Trophoblast cell (in vitro differentiated cells and primary cell): ENCODE data around the gene HS6ST3.

Experiments
- DNase-seq, 2 donors: peaks; one replicate each; pipeline ENCODE4 v3.0.0-alpha.2; 2016
- H2AFZ ChIP-seq: 2 replicates; pipeline ENCODE4 v1.6.1; 2013; ENCODE audit warnings: low read length, moderate library complexity, mild to moderate bottlenecking; ENCODE audit not compliant: insufficient read depth, poor library complexity
- H2AK5ac ChIP-seq: 2 replicates; pipeline ENCODE4 v1.6.1; 2013; ENCODE audit warnings: mild to moderate bottlenecking, low read length
- H2BK120ac ChIP-seq: 2 replicates; pipeline ENCODE4 v1.6.1; 2013; ENCODE audit warnings: low read length, mild to moderate bottlenecking, moderate library complexity; ENCODE audit not compliant: insufficient read depth, poor library complexity
- H2BK12ac ChIP-seq: 2 replicates; pipeline ENCODE4 v1.6.1; 2013; ENCODE audit warnings: mild to moderate bottlenecking, low read length, moderate library complexity
- H2BK5ac ChIP-seq: 2 replicates; pipeline ENCODE4 v1.6.1; 2013; ENCODE audit warnings: low read length, low read depth, moderate library complexity, mild to moderate bottlenecking; ENCODE audit not compliant: poor library complexity
- H3K14ac ChIP-seq: 2 replicates; pipeline ENCODE4 v1.6.1; 2013; ENCODE audit warnings: mild to moderate bottlenecking, low read length
- H3K18ac ChIP-seq: 2 replicates; pipeline ENCODE4 v1.6.1; 2013; ENCODE audit warnings: mild to moderate bottlenecking, low read length
- H3K23ac ChIP-seq: 2 replicates; pipeline ENCODE4 v1.6.1; 2013; ENCODE audit warnings: low read length
- H3K27ac ChIP-seq: 2 replicates; pipeline ENCODE4 v1.5.1; 2013; ENCODE audit warnings: low read depth, mild to moderate bottlenecking, inconsistent platforms, low read length, moderate library complexity
- H3K27me3 ChIP-seq: 2 replicates; pipeline ENCODE4 v1.6.1; 2013; ENCODE audit warnings: inconsistent platforms, mild to moderate bottlenecking, low read length, moderate library complexity; ENCODE audit not compliant: insufficient read depth
- H3K36me3 ChIP-seq, 2 experiments: 1 replicate in 1 of 2; 2 replicates in 1 of 2; pipeline ENCODE4 v1.6.1; 2013; ENCODE audit warnings: low read length in 2 of 2, mild to moderate bottlenecking in 2 of 2, moderate library complexity in 1 of 2; ENCODE audit not compliant: insufficient read depth in 2 of 2, control insufficient read depth in 1 of 2
- H3K4ac ChIP-seq: 2 replicates; pipeline ENCODE4 v1.6.1; 2013; ENCODE audit warnings: low read depth, mild to moderate bottlenecking, low read length, moderate library complexity
- H3K4me1 ChIP-seq, 2 experiments: 1 replicate in 1 of 2; 2 replicates in 1 of 2; pipeline ENCODE4 v1.6.1; 2013; ENCODE audit warnings: low read length in 2 of 2, mild to moderate bottlenecking in 2 of 2, moderate library complexity in 1 of 2; ENCODE audit not compliant: insufficient read depth in 2 of 2, control insufficient read depth in 1 of 2
- H3K4me2 ChIP-seq: 2 replicates; pipeline ENCODE4 v1.6.1; 2013; ENCODE audit warnings: inconsistent platforms, mild to moderate bottlenecking, low read length, moderate library complexity
- H3K4me3 ChIP-seq: 2 replicates; pipeline ENCODE4 v1.5.1; 2013; ENCODE audit warnings: mild to moderate bottlenecking, low read depth, low read length, inconsistent platforms
- H3K79me1 ChIP-seq: one replicate; pipeline ENCODE4 v1.6.1; 2013; ENCODE audit warnings: low read length
- H3K79me2 ChIP-seq: 2 replicates; pipeline ENCODE4 v1.6.1; 2013; ENCODE audit warnings: low read length, mild to moderate bottlenecking; ENCODE audit not compliant: control insufficient read depth, insufficient read depth, poor library complexity
- H3K9ac ChIP-seq: 2 replicates; pipeline ENCODE4 v1.6.1; 2013; ENCODE audit warnings: mild to moderate bottlenecking, low read length
- H3K9me3 ChIP-seq: 2 replicates; pipeline ENCODE4 v1.6.1; 2013; ENCODE audit warnings: low read depth, mild to moderate bottlenecking, control low read depth, inconsistent platforms, low read length; ENCODE audit not compliant: insufficient read depth
- H4K12ac ChIP-seq: 2 replicates; pipeline ENCODE4 v1.6.1; 2013; ENCODE audit warnings: low read depth, mild to moderate bottlenecking, low read length, moderate library complexity
- H4K8ac ChIP-seq: 2 replicates; pipeline ENCODE4 v1.6.1; 2013; ENCODE audit warnings: low read depth, mild to moderate bottlenecking, low read length, moderate library complexity
- H4K91ac ChIP-seq: one replicate; pipeline ENCODE4 v1.6.1; 2013; ENCODE audit warnings: low read depth, mild to moderate bottlenecking, low read length, moderate library complexity
- WGBS: extraction: QIAGEN DNeasy Blood & Tissue Kit; methylation state at CpG from one replicate; pipeline ENCODE4 v1.1.7; 2013; ENCODE audit warnings: missing lambda C conversion rate; ENCODE audit not compliant: insufficient read length, insufficient coverage; ENCODE audit errors: extremely low coverage; 5-methylcytosine and 5-hydroxymethylcytosine counted together

HS6ST3 gene

DNA sequence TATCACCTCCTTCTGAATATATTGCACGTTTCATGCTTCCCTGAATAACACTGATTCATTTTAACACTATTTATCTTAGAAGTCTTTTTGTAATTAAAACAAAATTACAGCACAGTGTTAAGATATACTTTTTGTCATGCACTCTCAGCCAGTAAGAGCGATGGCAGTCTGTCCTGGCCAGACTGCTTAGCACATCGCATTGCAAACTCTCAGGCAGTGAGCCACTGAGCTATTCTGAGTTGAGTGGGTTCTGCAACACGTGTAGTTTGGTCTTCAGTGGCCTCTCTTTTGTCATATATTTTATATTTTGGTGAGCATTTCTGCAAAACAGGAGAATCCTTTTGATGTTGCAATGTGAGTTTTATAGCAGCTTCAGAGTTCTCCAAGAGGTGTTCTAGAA, 332.1 kb downstream of the HS6ST3 start:
- H2BK12ac ChIP-seq, result no peak overlapping the region
- no peak overlapping the region for H2AK5ac ChIP-seq
- H4K91ac ChIP-seq, result no peak overlapping the region
- no peak overlapping the region for H3K23ac ChIP-seq
- H3K4ac ChIP-seq, result no peak overlapping the region
- H2BK120ac ChIP-seq, result no peak overlapping the region
- no peak overlapping the region for H3K18ac ChIP-seq
- H2AFZ ChIP-seq, result no peak overlapping the region
- WGBS, result no CpG with 5 or more reads among the region's 4 CpGs
- no peak overlapping the region for H4K8ac ChIP-seq
- no peak for DNase-seq
- H3K79me2 ChIP-seq, result no peaks in the 10 kb centered on the region
- no peak overlapping the region for H3K9ac ChIP-seq
- H3K36me3 ChIP-seq, result no peaks in the 10 kb centered on the region
- no peaks in the 10 kb centered on the region for H3K27me3 ChIP-seq
- no peak overlapping the region for H4K12ac ChIP-seq
- no peaks in the 10 kb centered on the region for H3K9me3 ChIP-seq
- no peak overlapping the region for H3K4me3 ChIP-seq
- no peak overlapping the region for H3K14ac ChIP-seq
- no peak overlapping the region for H2BK5ac ChIP-seq
- H3K4me2 ChIP-seq, result no peak overlapping the region
- no peaks in the 10 kb centered on the region for H3K79me1 ChIP-seq
- H3K4me1 ChIP-seq, result no peaks in the 10 kb centered on the region
- H3K27ac ChIP-seq, result no peak overlapping the region

DNA sequence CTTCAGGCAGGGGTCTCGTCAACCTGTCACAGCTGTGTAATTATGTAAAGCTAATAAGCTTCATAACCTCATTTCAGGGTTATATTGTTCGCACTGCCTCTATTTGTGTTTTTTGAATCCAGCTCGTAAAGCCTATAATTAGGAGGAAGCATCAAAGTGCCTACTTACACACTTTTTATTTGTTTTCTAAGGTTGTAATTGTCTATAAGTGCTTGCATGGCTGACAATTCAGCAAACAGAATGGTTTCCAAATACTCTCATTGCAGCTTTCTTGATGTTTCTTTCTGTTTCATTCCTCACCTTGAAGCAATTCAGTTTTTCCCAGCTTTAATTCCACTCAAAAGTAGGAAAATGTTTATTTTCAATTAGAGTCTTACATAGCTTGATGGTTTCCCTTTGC, 336.3 kb downstream of the HS6ST3 start:
- H2AK5ac ChIP-seq, result no peak overlapping the region
- WGBS, result no CpG with 5 or more reads among the region's 3 CpGs
- no peaks in the 10 kb centered on the region for H3K36me3 ChIP-seq
- no peaks in the 10 kb centered on the region for H3K79me1 ChIP-seq
- H3K9ac ChIP-seq, result no peak overlapping the region
- H3K18ac ChIP-seq, result no peak overlapping the region
- H4K12ac ChIP-seq, result no peak overlapping the region
- no peak overlapping the region for H4K91ac ChIP-seq
- no peak overlapping the region for H3K4me3 ChIP-seq
- H2BK12ac ChIP-seq, result no peak overlapping the region
- no peak overlapping the region for H3K14ac ChIP-seq
- no peak overlapping the region for H3K4me2 ChIP-seq
- H3K79me2 ChIP-seq, result no peaks in the 10 kb centered on the region
- no peak for DNase-seq
- no peak overlapping the region for H3K23ac ChIP-seq
- no peak overlapping the region for H2AFZ ChIP-seq
- H4K8ac ChIP-seq, result no peak overlapping the region
- H3K27ac ChIP-seq, result no peak overlapping the region
- H3K9me3 ChIP-seq, result no peaks in the 10 kb centered on the region
- no peaks in the 10 kb centered on the region for H3K4me1 ChIP-seq
- no peaks in the 10 kb centered on the region for H3K27me3 ChIP-seq
- H3K4ac ChIP-seq, result no peak overlapping the region
- no peak overlapping the region for H2BK5ac ChIP-seq
- H2BK120ac ChIP-seq, result no peak overlapping the region

DNA sequence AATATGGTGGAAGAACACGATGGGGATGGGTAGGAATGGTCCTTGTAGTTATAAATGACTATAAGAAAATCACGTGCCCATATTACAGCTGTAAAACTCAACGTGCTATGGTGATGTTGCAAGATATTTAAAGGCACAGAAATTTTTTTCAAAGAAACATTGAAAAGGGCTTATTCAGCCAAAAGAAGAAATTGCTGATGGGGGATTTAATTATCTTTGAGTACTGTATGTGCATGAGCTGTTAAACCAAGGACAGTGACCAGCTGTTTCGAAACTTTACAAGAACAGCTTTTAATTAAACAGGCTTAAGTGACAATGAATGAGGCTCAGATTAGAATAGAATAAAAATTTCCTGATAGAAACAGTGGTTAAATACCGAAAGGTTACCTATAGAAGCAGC, 339.0 kb downstream of the HS6ST3 start:
- no peaks in the 10 kb centered on the region for H3K79me2 ChIP-seq
- WGBS, result no CpG with 5 or more reads among the region's 5 CpGs
- DNase-seq, result no peak
- no peak overlapping the region for H2AFZ ChIP-seq
- no peaks in the 10 kb centered on the region for H3K9me3 ChIP-seq
- H3K9ac ChIP-seq, result no peak overlapping the region
- no peak overlapping the region for H3K4me2 ChIP-seq
- H3K4me1 ChIP-seq, result no peaks in the 10 kb centered on the region
- H3K36me3 ChIP-seq, result no peaks in the 10 kb centered on the region
- H2BK5ac ChIP-seq, result no peak overlapping the region
- H2BK120ac ChIP-seq, result no peak overlapping the region
- no peak overlapping the region for H3K23ac ChIP-seq
- H3K4ac ChIP-seq, result no peak overlapping the region
- H4K8ac ChIP-seq, result no peak overlapping the region
- H3K14ac ChIP-seq, result no peak overlapping the region
- H2AK5ac ChIP-seq, result no peak overlapping the region
- no peak overlapping the region for H4K12ac ChIP-seq
- no peaks in the 10 kb centered on the region for H3K27me3 ChIP-seq
- H3K27ac ChIP-seq, result no peak overlapping the region
- H2BK12ac ChIP-seq, result no peak overlapping the region
- no peak overlapping the region for H4K91ac ChIP-seq
- H3K4me3 ChIP-seq, result no peak overlapping the region
- no peaks in the 10 kb centered on the region for H3K79me1 ChIP-seq
- no peak overlapping the region for H3K18ac ChIP-seq

DNA sequence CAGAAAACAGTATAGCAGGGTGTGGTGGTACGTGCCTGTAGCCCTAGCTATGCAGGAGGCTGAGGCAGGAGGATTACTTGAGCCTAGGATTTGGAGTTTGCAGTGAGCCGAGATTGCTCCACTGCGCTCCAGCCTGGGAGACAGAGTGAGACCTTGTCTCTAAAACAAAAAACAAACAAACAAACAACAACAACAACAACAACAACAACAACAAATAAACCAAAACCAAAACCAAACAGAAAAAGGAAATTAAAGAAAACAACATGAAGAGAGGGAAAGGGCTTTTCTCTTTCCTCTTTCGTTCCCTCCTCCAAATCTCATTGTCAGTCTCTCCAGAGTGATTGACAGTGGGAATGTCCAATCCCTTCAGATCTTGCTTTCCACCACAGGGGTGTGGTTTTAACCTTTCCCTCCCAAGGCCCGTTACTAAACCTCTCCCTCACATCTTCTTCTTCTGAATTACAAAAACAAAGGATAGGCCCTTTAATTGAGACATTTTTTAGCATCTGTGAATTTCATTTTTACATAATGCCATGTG, 341.2 kb downstream of the HS6ST3 start:
- H2BK120ac ChIP-seq, result no peak overlapping the region
- DNase-seq, result no peak
- H4K8ac ChIP-seq, result no peak overlapping the region
- no peaks in the 10 kb centered on the region for H3K4me1 ChIP-seq
- H4K12ac ChIP-seq, result no peak overlapping the region
- H2AFZ ChIP-seq, result no peak overlapping the region
- H2BK12ac ChIP-seq, result no peak overlapping the region
- no peaks in the 10 kb centered on the region for H3K9me3 ChIP-seq
- no peak overlapping the region for H3K27ac ChIP-seq
- no peak overlapping the region for H3K14ac ChIP-seq
- H3K36me3 ChIP-seq, result no peaks in the 10 kb centered on the region
- H3K18ac ChIP-seq, result no peak overlapping the region
- no peaks in the 10 kb centered on the region for H3K79me2 ChIP-seq
- no peak overlapping the region for H3K23ac ChIP-seq
- H2BK5ac ChIP-seq, result no peak overlapping the region
- no peak overlapping the region for H2AK5ac ChIP-seq
- H3K79me1 ChIP-seq, result no peaks in the 10 kb centered on the region
- WGBS, result no CpG with 5 or more reads among the region's 5 CpGs
- H3K4ac ChIP-seq, result no peak overlapping the region
- H4K91ac ChIP-seq, result no peak overlapping the region
- no peak overlapping the region for H3K4me3 ChIP-seq
- H3K4me2 ChIP-seq, result no peak overlapping the region
- H3K9ac ChIP-seq, result no peak overlapping the region
- H3K27me3 ChIP-seq, result no peaks in the 10 kb centered on the region
